ENCODE data around the gene CYP8B1.

GRCh38 chr3:42875325-42876151 lies at the start of gene CYP8B1:
- TF ChIP-seq CTCF (IDR thresholded peaks at IDR 0.05) (no peak), POLR2A (IDR thresholded peaks at IDR 0.05) (no peak)
